GM18870 (cell line): ENCODE measurements around the gene MYOZ2.
"Not testable (repeated sequence)": the region's sequence is repeated elsewhere in the genome, so short reads cannot be mapped to it uniquely, and the experiment has no call there.

Experiments
- ATAC-seq: cut with Tn5 transposase; IDR thresholded peaks from one replicate; pipeline ENCODE4 v1.9.1; 2021; ENCODE audit warnings: moderate library complexity; ENCODE audit not compliant: unreplicated experiment

Gene MYOZ2

GRCh38 chr4:119125931-119126330 is 9.7 kb upstream of the MYOZ2 start:
- ATAC-seq, result no peak

GRCh38 chr4:119128148-119128547 is 7.5 kb upstream of the MYOZ2 start:
- ATAC-seq, result no peak

- ATAC-seq, result no peak
These were observed 5.1 kb upstream of the MYOZ2 start for GRCh38 chr4:119130365-119131065.

GRCh38 chr4:119131164-119131563 is 4.5 kb upstream of the MYOZ2 start:
- ATAC-seq, result no peak

GRCh38 chr4:119132306-119132705 is 3.3 kb upstream of the MYOZ2 start:
- no peak for ATAC-seq

GRCh38 chr4:119136546-119136945 is 914 bp downstream of the MYOZ2 start:
- ATAC-seq, result no peak

- no peak for ATAC-seq
These were observed 2.4 kb downstream of the MYOZ2 start for GRCh38 chr4:119138046-119138445.

- no peak for ATAC-seq
These were observed 3.7 kb downstream of the MYOZ2 start for GRCh38 chr4:119139311-119139710.

- ATAC-seq, result no peak
These were observed 4.2 kb downstream of the MYOZ2 start for GRCh38 chr4:119139822-119140252.

- not testable (repeated sequence) for ATAC-seq
These were observed 5.7 kb downstream of the MYOZ2 start for GRCh38 chr4:119141283-119141682.

- no peak for ATAC-seq
These were observed 7.2 kb downstream of the MYOZ2 start for GRCh38 chr4:119142833-119143232.

GRCh38 chr4:119143341-119143740 is 7.7 kb downstream of the MYOZ2 start:
- not testable (repeated sequence) for ATAC-seq

GRCh38 chr4:119149110-119149509 is 13.5 kb downstream of the MYOZ2 start:
- no peak for ATAC-seq

GRCh38 chr4:119151161-119151560 is 15.5 kb downstream of the MYOZ2 start:
- no peak for ATAC-seq

GRCh38 chr4:119152741-119153140 is 17.1 kb downstream of the MYOZ2 start:
- no peak for ATAC-seq

- ATAC-seq, result no peak
These were observed 26.5 kb downstream of the MYOZ2 start for GRCh38 chr4:119162174-119162573.

- no peak for ATAC-seq
These were observed 30.1 kb downstream of the MYOZ2 start for GRCh38 chr4:119165767-119166166.

GRCh38 chr4:119170195-119170594 is 34.6 kb downstream of the MYOZ2 start:
- ATAC-seq, result no peak

GRCh38 chr4:119172223-119172622 is 36.6 kb downstream of the MYOZ2 start:
- no peak for ATAC-seq

- not testable (repeated sequence) for ATAC-seq
These were observed 38.2 kb downstream of the MYOZ2 start for GRCh38 chr4:119173729-119174361.

GRCh38 chr4:119179011-119179410 is 43.4 kb downstream of the MYOZ2 start:
- ATAC-seq, result no peak

- no peak for ATAC-seq
These were observed 48.5 kb downstream of the MYOZ2 start for GRCh38 chr4:119184128-119184527.

GRCh38 chr4:119189638-119190037 is 54.0 kb downstream of the MYOZ2 start:
- no peak for ATAC-seq
